Renal pelvis (tissue), 4 donors: ENCODE data around the gene USP40. TPM values are rescaled to one million over a fixed set of nuclear protein-coding genes. Genes with fewer than 3 reads are reported as not detected.

ENCODE experiments used
- DNase-seq: peaks from one replicate; pipeline ENCODE4 v3.0.0-alpha.2; 2013
- polyA plus RNA-seq, 3 donors: library from polyadenylated mRNA; unstranded; fragments of 120-200 nt; gene quantifications; one replicate each; pipeline ENCODE4 v1.2.1, GENCODE V29; 2013; ENCODE audit not compliant: insufficient read length in 3 of 3

The USP40 gene
- polyA plus RNA-seq, 3 donors = 40.6 to 80.7 (median 58.7) TPM

- no peak for DNase-seq
Measured at GRCh38 chr2:233458826-233459225, 107.8 kb downstream of the USP40 start.

GRCh38 chr2:233458031-233458610 is 108.5 kb downstream of the USP40 start:
- DNase-seq = no peak

DNA sequence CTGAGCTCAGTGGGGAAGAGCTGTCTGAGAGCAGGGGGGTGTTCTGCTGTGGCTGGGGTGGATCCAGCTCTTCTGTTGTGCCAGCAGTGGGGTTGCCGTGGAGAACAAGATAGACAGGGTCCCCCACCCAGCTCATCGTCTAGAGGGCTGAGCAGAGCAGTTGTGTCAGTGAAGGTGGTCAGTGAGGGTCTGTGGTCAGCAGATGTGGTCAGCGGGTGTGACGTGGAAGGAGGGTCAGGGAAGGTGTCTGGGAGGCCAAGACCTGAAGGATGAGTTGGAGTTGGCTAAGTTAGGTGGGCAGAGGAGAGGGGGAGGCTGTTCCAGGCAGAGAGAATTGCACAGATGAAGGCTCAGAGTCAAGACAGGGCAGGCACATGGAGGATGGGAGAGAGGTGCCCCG is 109.2 kb downstream of the USP40 start:
- DNase-seq = no peak

DNA sequence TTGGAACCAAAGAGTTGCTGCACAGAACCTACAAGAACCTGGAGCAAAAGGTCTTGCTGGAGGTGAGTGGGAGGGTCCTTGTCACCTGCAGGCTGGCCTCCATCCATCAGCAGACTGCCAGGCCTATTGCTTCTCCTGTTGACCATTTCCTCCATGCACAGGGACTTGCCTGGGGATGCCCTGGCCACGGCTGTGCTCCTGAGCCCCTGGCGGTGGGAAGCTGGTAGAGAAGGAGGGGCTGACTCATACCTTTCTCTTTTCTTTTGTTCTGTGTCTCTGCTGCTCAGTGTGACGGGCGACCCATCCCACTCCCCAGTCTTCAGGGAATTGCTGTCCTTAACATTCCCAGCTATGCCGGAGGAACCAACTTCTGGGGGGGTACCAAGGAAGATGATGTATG is 109.6 kb downstream of the USP40 start:
- no peak for DNase-seq

DNA sequence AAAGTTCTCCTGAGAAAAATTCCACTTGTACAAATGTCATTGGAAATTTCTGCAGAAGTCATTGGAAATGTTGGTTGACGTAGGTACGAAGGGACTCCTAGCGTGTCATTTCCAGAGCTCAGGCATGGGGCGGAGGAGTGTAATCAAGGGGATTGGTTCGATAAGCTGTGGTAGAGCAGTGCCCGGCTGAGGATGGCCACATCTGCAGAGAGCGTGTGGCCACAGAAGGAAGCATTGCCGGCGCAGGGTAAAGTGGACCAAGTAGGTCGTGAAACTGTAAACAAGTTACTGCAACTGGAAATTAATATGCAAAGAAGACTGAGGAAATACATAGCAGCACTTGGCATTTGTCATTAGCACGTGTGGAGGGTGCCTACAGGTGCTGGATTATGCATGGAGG is 110.5 kb downstream of the USP40 start:
- no peak for DNase-seq

- DNase-seq = no peak
Measured at GRCh38 chr2:233455491-233455890, 111.1 kb downstream of the USP40 start.

- DNase-seq = no peak
Measured at GRCh38 chr2:233455006-233455405, 111.6 kb downstream of the USP40 start.

DNA sequence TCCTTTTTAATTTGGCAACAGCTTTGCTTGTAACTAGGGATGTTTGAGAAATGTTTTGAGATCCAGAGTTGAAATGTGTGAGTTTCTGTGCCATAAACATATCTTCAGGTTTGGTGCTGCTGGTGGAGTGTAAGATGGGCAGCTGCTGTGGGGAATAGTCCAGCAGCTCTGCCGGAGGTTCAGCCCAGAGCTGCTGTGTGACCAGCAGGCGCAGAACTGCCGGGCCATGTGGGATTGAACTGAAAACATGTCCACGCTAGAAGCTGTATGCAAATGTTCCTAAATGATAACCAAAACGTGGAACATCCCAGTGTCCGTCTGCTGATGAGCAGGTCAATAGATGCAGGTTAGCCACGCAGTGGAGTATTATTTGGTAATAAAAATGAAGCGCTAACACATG is 112.7 kb downstream of the USP40 start:
- no peak for DNase-seq

GRCh38 chr2:233453111-233453915 is 113.3 kb downstream of the USP40 start:
- no peak for DNase-seq

DNA sequence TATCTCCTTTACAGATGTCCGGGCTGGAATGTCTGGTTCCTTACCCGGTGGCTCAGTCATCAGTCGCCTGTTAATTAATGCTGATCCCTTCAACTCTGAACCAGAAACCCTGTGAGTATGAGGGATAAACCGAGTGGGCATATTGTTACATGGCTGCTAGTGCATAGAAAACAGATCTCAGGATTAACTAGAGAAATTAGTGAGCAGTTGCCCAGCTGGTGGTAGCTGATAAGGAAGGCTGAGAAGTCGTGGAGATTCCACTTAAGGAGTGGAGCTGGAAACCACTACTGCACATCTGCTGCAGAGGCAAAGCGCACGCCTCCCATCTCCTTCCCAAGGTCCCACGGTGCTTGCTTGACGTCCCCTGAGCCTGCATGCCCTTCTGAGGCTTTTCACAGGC is 114.6 kb downstream of the USP40 start:
- no peak for DNase-seq

DNA sequence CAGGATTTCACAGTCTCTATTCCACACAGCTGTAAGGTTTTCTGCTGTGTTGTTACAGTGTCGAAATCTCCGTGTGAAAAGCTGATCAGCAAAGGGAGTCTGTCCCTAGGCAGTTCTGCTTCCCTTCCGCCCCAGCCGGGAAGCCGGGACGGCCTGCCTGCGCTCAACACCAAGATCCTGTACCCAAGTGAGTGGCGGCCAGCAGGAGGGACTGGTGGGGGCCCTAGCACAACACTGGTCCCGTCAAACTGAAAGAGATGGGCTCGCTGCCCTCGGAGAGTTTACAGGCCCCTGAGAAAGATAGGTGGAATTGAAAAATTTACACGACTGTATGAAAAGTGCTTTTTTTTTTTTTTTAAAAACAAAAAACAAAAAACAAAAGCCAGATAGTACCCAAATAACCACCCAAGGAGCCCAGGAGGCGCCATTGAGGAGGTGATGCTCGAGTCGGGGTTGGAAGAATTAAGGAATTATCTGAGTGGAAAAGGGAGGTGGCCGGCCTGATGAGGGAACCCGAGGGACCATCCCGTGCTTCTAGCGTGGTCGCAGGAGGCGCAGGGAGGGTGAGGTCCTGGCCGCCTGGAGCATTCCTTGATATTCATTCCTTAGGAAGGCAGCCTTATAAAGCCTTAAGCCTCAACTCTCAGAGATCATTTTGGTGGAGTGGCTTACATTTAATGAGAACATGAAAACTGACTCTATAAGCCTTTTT is 115.6 kb downstream of the USP40 start:
- no peak for DNase-seq

DNA sequence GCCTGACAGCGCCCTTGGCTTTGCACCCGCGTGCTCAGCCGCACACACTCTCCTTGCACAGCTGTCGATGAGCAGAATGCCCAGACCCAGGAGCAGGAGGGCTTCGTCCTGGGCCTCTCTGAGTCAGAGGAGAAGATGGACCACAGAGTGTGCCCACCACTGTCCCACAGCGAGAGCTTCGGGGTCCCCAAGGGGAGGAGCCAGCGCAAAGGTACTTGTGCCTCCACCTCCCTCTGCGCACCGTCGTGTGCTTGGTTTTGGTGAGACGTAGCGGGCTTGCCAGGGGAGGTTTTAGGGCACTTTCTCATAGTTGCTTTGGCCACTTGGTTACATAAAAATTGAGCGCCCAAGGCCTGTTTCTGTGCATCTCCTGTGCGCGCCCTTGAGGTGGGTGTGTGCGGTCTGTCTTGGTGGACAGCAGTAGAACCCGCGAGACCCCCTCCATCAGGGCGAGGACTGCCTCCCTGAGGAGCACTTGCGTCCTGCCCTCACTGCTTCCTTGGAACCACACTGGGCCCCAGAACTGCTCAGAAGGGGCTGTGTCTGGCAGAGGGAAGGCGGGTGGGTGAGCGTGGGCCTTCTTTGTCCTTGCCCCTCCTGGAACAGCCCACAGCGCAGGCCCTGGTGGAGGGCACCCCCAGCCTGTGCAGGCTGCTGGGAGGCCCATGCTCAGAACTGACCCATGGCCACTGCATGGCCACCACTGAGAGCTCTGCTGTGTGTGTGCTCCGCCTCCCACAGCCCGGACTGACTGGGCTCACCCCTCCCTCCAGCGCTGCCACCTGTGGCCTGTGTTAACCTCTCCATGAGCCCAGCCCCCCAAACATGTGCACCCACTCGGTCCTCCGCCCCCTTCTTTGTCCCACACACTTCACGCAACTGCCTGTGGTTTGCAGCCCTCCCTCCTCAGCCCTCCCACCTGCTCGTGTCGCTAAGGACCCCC is 116.4 kb downstream of the USP40 start:
- DNase-seq = no peak

- no peak for DNase-seq
Measured at GRCh38 chr2:233449081-233449901, 117.3 kb downstream of the USP40 start.

GRCh38 chr2:233448575-233448974 is 118.0 kb downstream of the USP40 start:
- DNase-seq = no peak

DNA sequence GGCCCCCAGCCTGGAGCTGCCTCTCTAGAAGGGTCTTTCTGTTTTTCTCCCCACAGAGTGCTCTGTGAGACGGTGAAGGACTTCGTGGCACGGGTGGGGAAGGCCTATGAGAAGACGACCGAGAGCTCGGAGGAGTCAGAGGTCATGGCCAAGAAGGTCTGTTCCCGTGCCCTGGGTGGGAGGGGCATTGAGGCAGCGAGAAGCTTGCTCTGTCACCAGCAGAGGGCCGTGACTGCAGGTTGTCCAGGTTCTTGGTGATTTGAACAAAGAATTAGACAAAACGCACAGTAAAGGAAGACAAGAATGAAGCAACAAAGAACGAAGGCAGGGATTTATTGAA is 118.4 kb downstream of the USP40 start:
- DNase-seq = no peak

DNA sequence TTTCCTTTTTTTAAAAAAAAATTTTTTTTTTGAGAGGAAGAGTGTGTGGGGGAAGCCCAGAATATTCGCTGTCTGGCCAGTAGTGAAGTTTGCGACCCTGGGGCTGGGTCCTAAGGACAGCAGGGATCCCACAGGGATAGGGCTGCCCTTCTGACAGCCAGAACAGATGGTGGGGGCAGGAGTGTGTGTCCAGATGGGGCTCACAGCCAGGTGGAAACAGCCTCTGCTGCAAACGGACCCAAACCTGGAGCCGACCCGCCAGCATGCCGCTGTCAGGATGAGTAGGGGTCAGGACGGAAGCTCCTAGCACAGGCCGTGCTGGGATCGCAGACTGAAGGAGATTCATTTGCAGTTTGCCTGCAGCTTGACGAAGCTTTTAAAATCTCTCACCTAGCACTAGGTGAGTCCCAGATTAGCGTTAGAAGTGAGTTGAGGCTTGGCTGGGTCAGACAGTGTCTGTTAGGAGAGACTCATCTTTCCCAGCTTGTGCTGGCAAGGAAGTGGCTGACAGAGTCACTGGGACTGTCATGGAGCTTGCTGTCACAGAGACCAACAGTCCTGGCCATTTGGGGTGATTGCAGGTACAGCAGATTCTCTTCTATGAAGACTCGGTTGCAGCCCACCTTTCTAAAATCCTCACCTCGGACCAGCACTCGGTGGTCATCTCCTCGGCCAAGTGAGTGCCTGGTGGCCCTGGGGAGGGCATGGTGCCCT is 118.9 kb downstream of the USP40 start:
- DNase-seq = no peak

DNA sequence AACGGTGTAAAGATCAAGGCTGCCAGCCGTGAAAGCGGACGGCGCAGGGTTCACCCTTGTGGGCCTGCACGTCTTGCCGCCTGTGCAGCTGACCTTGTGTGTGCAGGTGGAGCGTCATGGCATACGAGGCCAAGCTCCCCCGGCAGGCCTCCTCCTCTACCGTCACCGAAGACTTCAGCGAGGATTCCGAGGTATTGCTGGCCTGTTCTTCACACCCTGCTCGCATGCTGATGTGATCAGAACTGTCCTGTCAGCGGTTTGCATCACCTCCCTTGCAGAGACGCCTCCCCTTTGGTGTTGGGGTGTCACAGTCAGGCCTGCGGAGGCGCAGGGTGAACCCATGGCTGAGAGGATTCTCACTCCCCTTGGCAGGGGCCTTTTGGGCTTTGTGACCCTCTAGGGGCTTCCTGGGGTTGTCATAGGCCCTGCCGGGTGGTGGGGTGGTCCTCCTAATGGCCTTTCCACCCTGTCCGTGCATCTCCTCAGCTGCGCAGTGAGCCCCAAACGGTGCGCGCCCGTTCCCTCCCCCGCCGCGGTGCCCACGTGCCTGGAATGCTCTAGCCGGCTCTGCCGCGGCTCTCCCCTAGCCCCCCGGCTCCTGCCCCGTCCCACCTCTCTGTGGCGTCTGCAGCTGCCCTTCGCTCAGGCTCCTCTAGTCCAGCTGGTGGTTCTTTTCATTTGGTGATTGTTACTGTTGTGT is 119.8 kb downstream of the USP40 start:
- DNase-seq = no peak

DNA sequence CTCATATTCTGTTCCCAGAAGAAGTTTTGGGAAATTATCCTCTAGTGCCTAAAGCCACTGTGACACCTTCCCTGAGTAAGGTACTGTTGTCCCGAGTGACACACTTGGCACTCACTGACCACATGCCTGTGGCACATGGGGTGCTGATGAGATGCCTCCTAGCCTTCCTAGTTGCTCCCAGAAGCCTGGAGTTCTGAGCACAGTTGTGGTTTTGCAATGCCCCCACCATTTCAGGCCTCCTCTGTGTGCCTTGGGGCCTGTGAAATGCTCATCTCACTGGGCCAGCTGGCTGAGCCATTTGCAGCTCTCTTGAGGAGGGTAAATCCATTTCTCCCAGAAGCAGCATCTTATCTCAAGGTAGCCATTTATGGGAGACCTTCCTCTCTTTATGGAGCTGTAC is 120.5 kb downstream of the USP40 start:
- no peak for DNase-seq

- DNase-seq = no peak
Measured at GRCh38 chr2:233445152-233445830, 121.3 kb downstream of the USP40 start.
